ENCODE measurements around the gene IL6. TPM values are rescaled to one million over a fixed set of nuclear protein-coding genes. Genes with fewer than 3 reads are reported as not detected.

Gene IL6
- total and polyA plus RNA-seq, 10 of the 15 experiments (the other 5 are each of a cell fraction or from before 2014, with no cell fraction given), result not detected

DNA sequence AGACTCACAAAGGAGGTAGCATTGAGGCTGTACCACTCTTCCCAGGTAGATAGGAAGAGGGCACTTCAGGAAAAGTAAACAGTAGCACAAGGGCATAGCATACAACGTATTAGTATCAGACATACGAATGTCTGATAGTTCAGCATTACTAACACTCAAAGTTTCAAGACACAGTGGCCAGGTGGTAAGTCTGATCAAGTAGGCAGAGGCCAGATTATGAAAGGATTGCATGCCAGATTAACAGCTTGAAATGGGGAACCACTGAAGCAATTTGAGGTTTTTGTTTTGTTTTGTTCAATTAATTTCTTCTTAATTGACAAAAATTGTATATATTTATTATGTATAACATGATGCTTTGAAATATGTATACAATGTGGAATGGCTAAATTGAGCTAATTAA is 45.7 kb upstream of the IL6 start (continued):
- TF ChIP-seq NR2C2 (IDR thresholded peaks at IDR 0.05; ENCODE audit: borderline replicate concordance, control insufficient read depth, insufficient read length, low read depth) (no peak), SRF (IDR thresholded peaks at IDR 0.05; ENCODE audit: low read depth in 2 of 2, low read length in 2 of 2) (no peak), RAD51 (IDR thresholded peaks at IDR 0.05) (no peak), BCL3 (IDR thresholded peaks at IDR 0.05; ENCODE audit: borderline replicate concordance, insufficient read depth, low read depth, low read length, poor library complexity, severe bottlenecking) (no peak)

- Histone ChIP-seq H3K4me1 (ENCODE audit: control insufficient read depth, insufficient read depth, low read length) (peaks cover 8% of the 10 kb centered on the region), H2AFZ (ENCODE audit: control insufficient read depth, low read depth, low read length) (no peak overlapping the region), H3K27me3 (replicated peaks in 1 of 2; ENCODE audit: control insufficient read depth in 2 of 2, insufficient read depth in 2 of 2, low read length in 1 of 2) (peaks cover 0 to 6% of the 10 kb centered on the region in 2 experiments; a peak in 1 of 4 replicates), H3K9ac (ENCODE audit: control insufficient read depth, insufficient read depth, low read length) (no peak overlapping the region), H4K20me1 (ENCODE audit: control insufficient read depth, insufficient read depth) (no peaks in the 10 kb centered on the region), H3K79me2 (ENCODE audit: control insufficient read depth, insufficient read depth, low read length) (no peaks in the 10 kb centered on the region), H3K36me3 (ENCODE audit: control insufficient read depth in 2 of 2, insufficient read depth in 2 of 2, low read length in 1 of 2) (no peaks in the 10 kb centered on the region), H3K4me3 (no peak overlapping the region), H3K9me3 (replicated peaks; ENCODE audit: control insufficient read depth, insufficient read depth, low read length) (no peaks in the 10 kb centered on the region; the same call in 2 of the 3 replicates), H3K4me2 (ENCODE audit: control insufficient read depth, insufficient read depth) (no peak overlapping the region), H3K27ac (ENCODE audit: control insufficient read depth, insufficient read depth) (no peak overlapping the region)
- ChIA-PET POLR2A (no interaction called here), CTCF (no interaction called here), SMC1A (ENCODE audit: uncharacterized antibody, unreplicated experiment) (no interaction called here), RAD21 (ENCODE audit: unreplicated experiment) (no interaction called here)
- no TSS peak for BruUV-seq (replicated peaks)
- DNase-seq (ENCODE audit: low read depth, low spot score), result no peak
- intact Hi-C loops (cut with micrococcal nuclease; ENCODE audit: unreplicated experiment) (no loop called here), in situ Hi-C loops (cut with MboI) (no loop called here)
- FAIRE-seq, result no peak
- 17% methylated on average over 4 of the region's 4 CpGs for WGBS (ENCODE audit: insufficient coverage, insufficient replicate concordance, low lambda C conversion rate, missing lambda C conversion rate)
- ATAC-seq, result no peak
- TF ChIP-seq, protein P1, sequence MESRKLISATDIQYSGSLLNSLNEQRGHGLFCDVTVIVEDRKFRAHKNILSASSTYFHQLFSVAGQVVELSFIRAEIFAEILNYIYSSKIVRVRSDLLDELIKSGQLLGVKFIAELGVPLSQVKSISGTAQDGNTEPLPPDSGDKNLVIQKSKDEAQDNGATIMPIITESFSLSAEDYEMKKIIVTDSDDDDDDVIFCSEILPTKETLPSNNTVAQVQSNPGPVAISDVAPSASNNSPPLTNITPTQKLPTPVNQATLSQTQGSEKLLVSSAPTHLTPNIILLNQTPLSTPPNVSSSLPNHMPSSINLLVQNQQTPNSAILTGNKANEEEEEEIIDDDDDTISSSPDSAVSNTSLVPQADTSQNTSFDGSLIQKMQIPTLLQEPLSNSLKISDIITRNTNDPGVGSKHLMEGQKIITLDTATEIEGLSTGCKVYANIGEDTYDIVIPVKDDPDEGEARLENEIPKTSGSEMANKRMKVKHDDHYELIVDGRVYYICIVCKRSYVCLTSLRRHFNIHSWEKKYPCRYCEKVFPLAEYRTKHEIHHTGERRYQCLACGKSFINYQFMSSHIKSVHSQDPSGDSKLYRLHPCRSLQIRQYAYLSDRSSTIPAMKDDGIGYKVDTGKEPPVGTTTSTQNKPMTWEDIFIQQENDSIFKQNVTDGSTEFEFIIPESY (IDR thresholded peaks at IDR 0.05), result no peak
- TF ChIP-seq, protein P2, sequence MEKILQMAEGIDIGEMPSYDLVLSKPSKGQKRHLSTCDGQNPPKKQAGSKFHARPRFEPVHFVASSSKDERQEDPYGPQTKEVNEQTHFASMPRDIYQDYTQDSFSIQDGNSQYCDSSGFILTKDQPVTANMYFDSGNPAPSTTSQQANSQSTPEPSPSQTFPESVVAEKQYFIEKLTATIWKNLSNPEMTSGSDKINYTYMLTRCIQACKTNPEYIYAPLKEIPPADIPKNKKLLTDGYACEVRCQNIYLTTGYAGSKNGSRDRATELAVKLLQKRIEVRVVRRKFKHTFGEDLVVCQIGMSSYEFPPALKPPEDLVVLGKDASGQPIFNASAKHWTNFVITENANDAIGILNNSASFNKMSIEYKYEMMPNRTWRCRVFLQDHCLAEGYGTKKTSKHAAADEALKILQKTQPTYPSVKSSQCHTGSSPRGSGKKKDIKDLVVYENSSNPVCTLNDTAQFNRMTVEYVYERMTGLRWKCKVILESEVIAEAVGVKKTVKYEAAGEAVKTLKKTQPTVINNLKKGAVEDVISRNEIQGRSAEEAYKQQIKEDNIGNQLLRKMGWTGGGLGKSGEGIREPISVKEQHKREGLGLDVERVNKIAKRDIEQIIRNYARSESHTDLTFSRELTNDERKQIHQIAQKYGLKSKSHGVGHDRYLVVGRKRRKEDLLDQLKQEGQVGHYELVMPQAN (conservative IDR thresholded peaks at IDR 0.05), result no peak
- TF ChIP-seq ZBTB11 (CRISPR knock-in tag; IDR thresholded peaks at IDR 0.05) (no peak), PAX5 (IDR thresholded peaks at IDR 0.05; ENCODE audit: borderline replicate concordance, low read depth, low read length) (no peak), TCF3 (IDR thresholded peaks at IDR 0.05; ENCODE audit: borderline replicate concordance, insufficient read depth, low read depth, low read length) (no peak), JUNB (IDR thresholded peaks at IDR 0.05) (no peak), EP300 (IDR thresholded peaks at IDR 0.05; ENCODE audit: borderline replicate concordance in 1 of 2, control insufficient read depth in 1 of 2, low read depth in 2 of 2, low read length in 2 of 2) (no peak), ZNF622 (IDR thresholded peaks at IDR 0.05) (no peak)
These were observed 44.9 kb upstream of the IL6 start for GRCh38 chr7:22681852-22682657.
